K562 (cell line): ENCODE results near the gene ERP44. TPM values are rescaled to one million over a fixed set of nuclear protein-coding genes. Genes with fewer than 3 reads are reported as not detected.

ENCODE experiments used
- ATAC-seq: fragments of 200-7000 bp; cut with Tn5 transposase; 3 replicates; pipeline ENCODE4 v1.9.1; 2020; ENCODE audit warnings: moderate library complexity
- BruUV-seq: library from RNA; stranded (reverse); fragments of 400-500 nt; replicated peaks from 2 replicates; lab custom pipeline; 2021; lab: Mats Ljungman, UMichigan
- CTCF ChIA-PET: fragments of 300-600 bp; formaldehyde crosslinking; extraction: SDS; loops from one replicate; lab custom pipeline; 2021; ENCODE audit warnings: low intra/inter-chr PET ratio; lab: Yijun Ruan, JAX
- POLR2A ChIA-PET: fragments of 300-600, 350-650 bp; sonication (Branson Sonifier 250); formaldehyde crosslinking; extraction: SDS; loops from one replicate; lab custom pipeline; 2021; ENCODE audit warnings: antibody characterized with exemption, inconsistent platforms; lab: Yijun Ruan, JAX
- DNase-seq, 4 experiments: peaks; one replicate each; pipeline versions ENCODE4 v3.0.0 to v3.0.0-alpha.2; 2011 to 2018; ENCODE audit warnings: low spot score in 3 of 4, mixed read lengths in 3 of 4; ENCODE audit errors: extremely low read depth in 1 of 4
- FAIRE-seq: peaks from 2 replicates; lab custom pipeline; 2011; peaks lifted over from hg19 to GRCh38; lab: Jason Lieb, UNC
- H2AFZ ChIP-seq: 2 replicates; pipeline ENCODE4 v1.6.0; 2011; ENCODE audit warnings: low read depth, low read length, control low read depth, inconsistent platforms
- H3K27ac ChIP-seq: fragments of 200-600 bp; 3 replicates; pipeline ENCODE4 v1.8.0; 2011; ENCODE audit warnings: low read depth, mild to moderate bottlenecking, control low read depth, inconsistent platforms, low read length, moderate library complexity, mixed read lengths; ENCODE audit errors: extremely low read depth
- H3K27me3 ChIP-seq, 2 experiments: fragments of 300-600 bp in 1 of 2; 2 replicates in 1 of 2; 3 replicates in 1 of 2; pipeline versions ENCODE4 v1.6.0 to v1.8.0; 2011; ENCODE audit warnings: inconsistent platforms in 2 of 2, low read length in 2 of 2, mild to moderate bottlenecking in 1 of 2, mixed read lengths in 1 of 2, moderate library complexity in 1 of 2; ENCODE audit not compliant: control insufficient read depth in 2 of 2, insufficient read depth in 2 of 2
- H3K36me3 ChIP-seq: fragments of 300-600 bp; 3 replicates; pipeline ENCODE4 v1.8.0; 2011; ENCODE audit warnings: mild to moderate bottlenecking, low read length, inconsistent platforms; ENCODE audit not compliant: control insufficient read depth, insufficient read depth
- H3K4me1 ChIP-seq, 2 experiments: fragments of 200-600 bp in 1 of 2; replicated peaks in 1 of 2; 2 replicates in 1 of 2; 3 replicates in 1 of 2; pipeline versions ENCODE4 v1.5.1 to v1.8.0; 2011; ENCODE audit warnings: inconsistent platforms in 2 of 2, low read length in 2 of 2, mild to moderate bottlenecking in 1 of 2, mixed read lengths in 1 of 2, moderate library complexity in 1 of 2; ENCODE audit not compliant: control insufficient read depth in 2 of 2, insufficient read depth in 2 of 2
- H3K4me2 ChIP-seq: 2 replicates; pipeline ENCODE4 v1.6.1; 2011; ENCODE audit warnings: low read length, control low read depth, inconsistent platforms, mixed read lengths; ENCODE audit not compliant: insufficient read depth
- H3K4me3 ChIP-seq: fragments of 200-600 bp; sonication (generic), shearing (Covaris generic); 2 replicates; pipeline ENCODE4 v1.5.1; 2016; ENCODE audit warnings: control low read depth, inconsistent platforms
- H3K79me2 ChIP-seq: fragments of 200-600 bp; 3 replicates; pipeline ENCODE4 v1.8.0; 2011; ENCODE audit warnings: low read length, inconsistent platforms; ENCODE audit not compliant: control insufficient read depth, insufficient read depth
- H3K9ac ChIP-seq, 2 experiments: 2 replicates each; pipeline versions ENCODE4 v1.6.0 to v1.6.1; 2011; ENCODE audit warnings: low read depth in 2 of 2, low read length in 2 of 2, control low read depth in 1 of 2, inconsistent platforms in 1 of 2, mild to moderate bottlenecking in 1 of 2, mixed read lengths in 1 of 2; ENCODE audit not compliant: insufficient read depth in 1 of 2
- H3K9me1 ChIP-seq: one replicate; pipeline ENCODE4 v1.6.0; 2011; ENCODE audit warnings: inconsistent platforms, mild to moderate bottlenecking, low read length, moderate library complexity; ENCODE audit not compliant: control insufficient read depth, insufficient read depth
- H3K9me3 ChIP-seq: replicated peaks from 2 replicates; pipeline ENCODE4 v1.5.1; 2011; ENCODE audit warnings: low read depth, low read length, inconsistent platforms; ENCODE audit not compliant: control insufficient read depth, insufficient read depth
- H4K20me1 ChIP-seq: replicated peaks from 2 replicates; pipeline ENCODE4 v1.6.1; 2011; ENCODE audit warnings: low read length, inconsistent platforms, mixed read lengths; ENCODE audit not compliant: control insufficient read depth, insufficient read depth
- HNRNPLL ChIP-seq: fragments of 200-400 bp; formaldehyde crosslinking; IDR thresholded peaks from 2 replicates; pipeline ENCODE4 v1.6.1; 2017; ENCODE audit warnings: low read length, low read depth, mild to moderate bottlenecking; ENCODE audit not compliant: poor library complexity, severe bottlenecking
- NFYB ChIP-seq: IDR thresholded peaks from 2 replicates; pipeline ENCODE4 v1.6.1; 2011; ENCODE audit warnings: mild to moderate bottlenecking, moderate library complexity; ENCODE audit not compliant: insufficient read length; ENCODE audit errors: extremely low read depth
- PRPF4 ChIP-seq: fragments of 200-400 bp; formaldehyde crosslinking; IDR thresholded peaks from one replicate; pipeline ENCODE4 v1.6.1; 2017; ENCODE audit warnings: low read length, low read depth, mild to moderate bottlenecking; ENCODE audit not compliant: insufficient read depth, poor library complexity, severe bottlenecking
- SMAD1 ChIP-seq: fragments of 150-350 bp; IDR thresholded peaks from 2 replicates; pipeline ENCODE4 v1.6.1; 2014; ENCODE audit warnings: low read length, low read depth; ENCODE audit not compliant: partially characterized antibody
- TAF1 ChIP-seq: IDR thresholded peaks from 2 replicates; pipeline ENCODE4 v1.6.1; 2011; ENCODE audit warnings: mild to moderate bottlenecking, low read length, moderate library complexity; ENCODE audit not compliant: insufficient read depth, control insufficient read depth, severe bottlenecking; ENCODE audit errors: extremely low read depth
- XRCC3 ChIP-seq: fragments of 450-650 bp; IDR thresholded peaks from 2 replicates; pipeline ENCODE4 v1.6.1; 2017; ENCODE audit warnings: mild to moderate bottlenecking, moderate library complexity
- ZNF274 ChIP-seq: IDR thresholded peaks from 2 replicates; pipeline ENCODE4 v1.6.1; 2011; ENCODE audit warnings: low read depth, mild to moderate bottlenecking, low read length, moderate library complexity, borderline replicate concordance
- WGBS: fragments of 100-300 bp; shearing (Covaris generic); methylation state at CpG from one replicate; pipeline ENCODE4 v1.1.6; 2016; ENCODE audit warnings: low coverage, mixed read lengths; ENCODE audit not compliant: insufficient coverage; ENCODE audit errors: missing lambda C conversion rate; 5-methylcytosine and 5-hydroxymethylcytosine counted together
- in situ Hi-C: fragments of 300-500 bp; cut with MboI; formaldehyde crosslinking; loops from 4 replicates; pipeline ENCODE4 v1.15.0; 2018; ENCODE audit warnings: inconsistent platforms, mixed read lengths
- intact Hi-C: fragments of 100-400 bp; cut with micrococcal nuclease; formaldehyde crosslinking; loops from 2 replicates; pipeline ENCODE4 v1.14.2; 2022
- polyA plus RNA-seq, 8 experiments: library from polyadenylated mRNA; depleted of rRNA in 4 of 8; stranded (reverse) in 5 of 8; unstranded in 3 of 8; fragments of >200 nt; fragmentation: Nextera tagmentation in 2 of 8; fragmentation: Illumina TruSeq in 1 of 8; extraction: Ambion mirVana in 2 of 8; extraction: Trizol in 1 of 8; gene quantifications; 2 replicates each; pipeline versions ENCODE4 v1.2.1 to v1.2.3, GENCODE V29; 2011 to 2014; ENCODE audit warnings: inconsistent platforms in 1 of 8, missing spikeins in 1 of 8
- total RNA-seq, 7 experiments: library from RNA; depleted of rRNA in 6 of 7; stranded (reverse); fragments of >200 nt in 6 of 7; fragmentation: Illumina TruSeq in 2 of 7; extraction: Trizol in 2 of 7; gene quantifications; 2 replicates each; pipeline versions ENCODE4 v1.2.1 to v1.2.3, GENCODE V29; 2011 to 2021; ENCODE audit warnings: low replicate concordance in 1 of 7
- TF ChIP-seq, protein P1 (sequence below), 2 experiments: fragments of 450-650 bp in 1 of 2; sonication (generic) in 1 of 2; formaldehyde crosslinking in 1 of 2; IDR thresholded peaks; 2 replicates each; pipeline versions ENCODE4 v1.7.1 to v1.9.0; 2016 to 2022; ENCODE audit warnings: inconsistent platforms in 1 of 2, mild to moderate bottlenecking in 1 of 2, missing genetic modification reagents in 1 of 2

The ERP44 gene
- total and polyA plus RNA-seq, 9 of the 15 experiments (the other 6 are each of a cell fraction or from before 2014, with no cell fraction given), result 9.2 to 23.4 (median 13.6) TPM

GRCh38 chr9:99931155-99931840, 167.5 kb downstream of the ERP44 start:
- Histone ChIP-seq H3K9ac (no peak overlapping the region), H3K36me3 (peaks cover 7% of the 10 kb centered on the region; the same call in 2 of the 3 replicates), H3K4me1 (no peaks in the 10 kb centered on the region), H3K9me1 (no peaks in the 10 kb centered on the region), H3K4me2 (no peak overlapping the region), H3K27me3 (no peaks in the 10 kb centered on the region), H3K27ac (no peak overlapping the region), H3K9me3 (no peaks in the 10 kb centered on the region), H2AFZ (no peak overlapping the region), H4K20me1 (no peaks in the 10 kb centered on the region), H3K4me3 (no peak overlapping the region), H3K79me2 (no peaks in the 10 kb centered on the region)
- TF ChIP-seq PRPF4 (no peak), SMAD1 (no peak), XRCC3 (no peak), HNRNPLL (no peak), ZNF274 (no peak), TAF1 (no peak), NFYB (no peak)
- TF ChIP-seq, protein P1, sequence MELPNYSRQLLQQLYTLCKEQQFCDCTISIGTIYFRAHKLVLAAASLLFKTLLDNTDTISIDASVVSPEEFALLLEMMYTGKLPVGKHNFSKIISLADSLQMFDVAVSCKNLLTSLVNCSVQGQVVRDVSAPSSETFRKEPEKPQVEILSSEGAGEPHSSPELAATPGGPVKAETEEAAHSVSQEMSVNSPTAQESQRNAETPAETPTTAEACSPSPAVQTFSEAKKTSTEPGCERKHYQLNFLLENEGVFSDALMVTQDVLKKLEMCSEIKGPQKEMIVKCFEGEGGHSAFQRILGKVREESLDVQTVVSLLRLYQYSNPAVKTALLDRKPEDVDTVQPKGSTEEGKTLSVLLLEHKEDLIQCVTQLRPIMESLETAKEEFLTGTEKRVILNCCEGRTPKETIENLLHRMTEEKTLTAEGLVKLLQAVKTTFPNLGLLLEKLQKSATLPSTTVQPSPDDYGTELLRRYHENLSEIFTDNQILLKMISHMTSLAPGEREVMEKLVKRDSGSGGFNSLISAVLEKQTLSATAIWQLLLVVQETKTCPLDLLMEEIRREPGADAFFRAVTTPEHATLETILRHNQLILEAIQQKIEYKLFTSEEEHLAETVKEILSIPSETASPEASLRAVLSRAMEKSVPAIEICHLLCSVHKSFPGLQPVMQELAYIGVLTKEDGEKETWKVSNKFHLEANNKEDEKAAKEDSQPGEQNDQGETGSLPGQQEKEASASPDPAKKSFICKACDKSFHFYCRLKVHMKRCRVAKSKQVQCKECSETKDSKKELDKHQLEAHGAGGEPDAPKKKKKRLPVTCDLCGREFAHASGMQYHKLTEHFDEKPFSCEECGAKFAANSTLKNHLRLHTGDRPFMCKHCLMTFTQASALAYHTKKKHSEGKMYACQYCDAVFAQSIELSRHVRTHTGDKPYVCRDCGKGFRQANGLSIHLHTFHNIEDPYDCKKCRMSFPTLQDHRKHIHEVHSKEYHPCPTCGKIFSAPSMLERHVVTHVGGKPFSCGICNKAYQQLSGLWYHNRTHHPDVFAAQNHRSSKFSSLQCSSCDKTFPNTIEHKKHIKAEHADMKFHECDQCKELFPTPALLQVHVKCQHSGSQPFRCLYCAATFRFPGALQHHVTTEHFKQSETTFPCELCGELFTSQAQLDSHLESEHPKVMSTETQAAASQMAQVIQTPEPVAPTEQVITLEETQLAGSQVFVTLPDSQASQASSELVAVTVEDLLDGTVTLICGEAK (IDR thresholded peaks at IDR 0.05), result no peak
- TF ChIP-seq, protein P1 (CRISPR knock-in tag; IDR thresholded peaks at IDR 0.05), result no peak
- intact Hi-C loops, result no loop called here
- ATAC-seq (no peak), DNase-seq (no peak), FAIRE-seq (no peak)
- WGBS, result 94% methylated on average over 6 of the region's 6 CpGs
- no TSS peak for BruUV-seq
- in situ Hi-C loops, result no loop called here
- ChIA-PET POLR2A (interaction anchor here (1.4 kb wide), 1 partner anchor 24 kb away, joined by 4 read pairs; no protein-coding TSS in a partner anchor), CTCF (no interaction called here)
